ENCODE data around the gene HOTAIR. TPM values are rescaled to one million over a fixed set of nuclear protein-coding genes. Genes with fewer than 3 reads are reported as not detected.

HOTAIR gene
- total RNA-seq, 1 donor from 2014 or later, result not detected

DNA sequence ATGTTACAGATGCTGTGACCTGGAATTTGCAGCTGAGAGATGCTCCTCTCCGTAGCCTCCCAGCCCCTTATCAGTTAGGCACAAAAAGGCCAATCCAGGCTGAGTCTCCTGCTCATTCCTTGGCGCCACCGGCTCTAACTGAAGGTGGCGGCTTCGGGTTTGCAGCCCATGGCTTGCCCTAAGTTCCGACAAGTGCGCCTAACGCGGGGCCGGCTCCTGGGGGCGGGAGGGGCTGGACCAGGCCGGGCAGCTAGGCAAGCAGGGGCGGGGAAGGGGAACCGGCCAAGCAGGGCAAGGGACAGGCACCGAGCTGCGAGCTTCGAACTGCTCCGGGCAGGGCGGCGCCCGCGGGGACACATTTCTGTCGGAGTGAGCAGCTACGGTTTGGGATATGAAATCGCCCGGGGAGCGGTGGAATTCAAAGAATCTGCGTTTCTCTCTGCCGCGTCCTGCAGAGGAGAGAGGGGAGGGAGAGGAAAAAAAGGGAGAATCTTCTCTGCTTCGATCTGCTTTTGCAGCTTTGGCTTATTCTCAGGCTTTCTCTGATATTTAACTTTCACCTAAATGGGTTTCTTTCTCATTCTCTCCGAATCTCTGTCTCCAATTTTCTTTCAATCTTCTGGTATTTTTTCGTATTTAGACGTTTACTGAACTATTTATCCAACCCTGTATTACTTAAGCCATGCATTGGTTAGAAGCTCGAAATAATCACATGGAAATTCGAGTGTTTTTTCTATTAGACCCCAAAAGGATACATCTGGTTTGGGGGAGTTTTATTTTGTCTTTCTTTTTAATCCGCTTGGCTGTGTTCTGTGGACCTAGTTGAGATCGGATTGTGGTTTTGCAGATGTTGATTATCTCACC is 21.7 kb downstream of the HOTAIR start:
- Mint-ChIP-seq H3K27me3 (peaks cover 97% of the 10 kb centered on the region), H3K9me3 (ENCODE audit: low read depth) (no peaks in the 10 kb centered on the region), H3K4me1 (ENCODE audit: low read depth) (no peaks in the 10 kb centered on the region), H3K4me3 (ENCODE audit: low read depth) (no peak overlapping the region), H3K36me3 (ENCODE audit: insufficient read depth) (no peaks in the 10 kb centered on the region), H3K27ac (no peak overlapping the region)
- TF ChIP-seq, protein P1, sequence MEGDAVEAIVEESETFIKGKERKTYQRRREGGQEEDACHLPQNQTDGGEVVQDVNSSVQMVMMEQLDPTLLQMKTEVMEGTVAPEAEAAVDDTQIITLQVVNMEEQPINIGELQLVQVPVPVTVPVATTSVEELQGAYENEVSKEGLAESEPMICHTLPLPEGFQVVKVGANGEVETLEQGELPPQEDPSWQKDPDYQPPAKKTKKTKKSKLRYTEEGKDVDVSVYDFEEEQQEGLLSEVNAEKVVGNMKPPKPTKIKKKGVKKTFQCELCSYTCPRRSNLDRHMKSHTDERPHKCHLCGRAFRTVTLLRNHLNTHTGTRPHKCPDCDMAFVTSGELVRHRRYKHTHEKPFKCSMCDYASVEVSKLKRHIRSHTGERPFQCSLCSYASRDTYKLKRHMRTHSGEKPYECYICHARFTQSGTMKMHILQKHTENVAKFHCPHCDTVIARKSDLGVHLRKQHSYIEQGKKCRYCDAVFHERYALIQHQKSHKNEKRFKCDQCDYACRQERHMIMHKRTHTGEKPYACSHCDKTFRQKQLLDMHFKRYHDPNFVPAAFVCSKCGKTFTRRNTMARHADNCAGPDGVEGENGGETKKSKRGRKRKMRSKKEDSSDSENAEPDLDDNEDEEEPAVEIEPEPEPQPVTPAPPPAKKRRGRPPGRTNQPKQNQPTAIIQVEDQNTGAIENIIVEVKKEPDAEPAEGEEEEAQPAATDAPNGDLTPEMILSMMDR (IDR thresholded peaks at IDR 0.05; ENCODE audit: unreplicated experiment), result no peak
- DNase-seq (ENCODE audit: low spot score, unreplicated experiment), result no peak

DNA sequence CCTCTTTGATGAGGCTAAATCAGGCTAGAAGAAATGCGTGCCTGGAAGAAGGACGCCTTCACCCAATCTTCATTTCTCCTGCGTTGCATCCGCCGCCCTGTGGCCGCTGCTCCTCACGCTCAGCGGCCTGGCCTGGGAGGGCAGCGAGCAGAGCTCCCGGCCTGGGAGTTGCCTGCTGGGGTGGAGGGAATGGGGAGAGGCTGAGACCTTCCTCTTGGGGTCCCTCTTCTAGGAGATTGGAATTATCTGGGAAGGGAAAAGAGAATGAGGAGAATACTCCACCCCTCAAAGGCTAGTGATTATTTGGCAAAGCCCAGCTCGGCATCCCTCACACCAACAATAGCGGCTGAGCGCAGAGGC is 22.4 kb downstream of the HOTAIR start:
- H3K4me3 Mint-ChIP-seq (ENCODE audit: low read depth), result no peak overlapping the region

DNA sequence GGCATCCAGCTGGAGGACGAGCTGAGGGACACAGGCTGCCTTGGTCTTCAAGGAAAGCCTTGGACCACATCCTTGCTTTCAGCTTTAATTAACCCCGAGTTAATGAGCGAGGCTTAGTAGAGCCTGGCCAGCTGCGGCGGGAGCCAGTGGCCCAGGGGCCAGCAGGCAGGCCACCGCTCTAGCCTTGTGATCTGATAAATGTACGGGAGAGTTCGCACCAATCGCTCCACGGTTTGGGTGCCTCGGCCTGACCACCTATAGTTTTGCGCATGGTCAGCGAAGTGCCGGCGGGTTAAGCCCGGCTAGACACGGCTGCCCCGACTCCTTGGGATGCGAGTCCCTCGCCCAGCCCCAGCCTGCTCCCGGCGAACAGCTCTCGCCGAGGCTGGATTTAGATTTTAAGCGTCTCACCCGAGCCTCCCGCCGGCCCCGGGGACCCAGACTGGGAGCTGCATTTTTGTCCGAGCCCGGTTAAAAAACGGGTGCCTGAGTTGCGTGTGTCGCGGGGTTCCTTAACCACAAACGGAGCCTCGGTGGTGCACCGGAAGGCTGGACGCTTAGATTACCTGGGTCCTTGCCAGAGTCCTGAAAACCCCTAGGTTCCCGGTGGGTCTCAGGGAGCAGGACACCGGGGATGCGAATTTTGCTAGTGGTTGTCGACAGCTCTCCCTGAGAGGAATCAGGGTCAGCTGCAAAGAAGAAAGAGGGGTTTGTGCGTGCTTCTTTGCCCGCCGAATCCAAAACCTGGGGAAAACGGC is 23.0 kb downstream of the HOTAIR start:
- no peak for DNase-seq (ENCODE audit: low spot score, unreplicated experiment)
- H3K27me3 Mint-ChIP-seq, result peaks cover 97% of the 10 kb centered on the region
- H3K9me3 Mint-ChIP-seq (ENCODE audit: low read depth), result no peaks in the 10 kb centered on the region
- no peaks in the 10 kb centered on the region for H3K36me3 Mint-ChIP-seq (ENCODE audit: insufficient read depth)
- H3K4me3 Mint-ChIP-seq (ENCODE audit: low read depth), result no peak overlapping the region
- no peaks in the 10 kb centered on the region for H3K4me1 Mint-ChIP-seq (ENCODE audit: low read depth)
- TF ChIP-seq, protein P1 (IDR thresholded peaks at IDR 0.05; ENCODE audit: unreplicated experiment), result no peak
- no peak overlapping the region for H3K27ac Mint-ChIP-seq

More for the DNA sequence above, 22.4 kb downstream of the HOTAIR start:
- TF ChIP-seq, protein P1 (IDR thresholded peaks at IDR 0.05; ENCODE audit: unreplicated experiment), result peak; percentile 22
- no peak for DNase-seq (ENCODE audit: low spot score, unreplicated experiment)
- Mint-ChIP-seq H3K9me3 (ENCODE audit: low read depth) (no peaks in the 10 kb centered on the region), H3K27ac (no peak overlapping the region), H3K27me3 (peaks cover 97% of the 10 kb centered on the region), H3K4me1 (ENCODE audit: low read depth) (no peaks in the 10 kb centered on the region), H3K36me3 (ENCODE audit: insufficient read depth) (no peaks in the 10 kb centered on the region)

GRCh38 chr12:53950789-53951576 is 23.8 kb downstream of the HOTAIR start:
- no peak for DNase-seq (ENCODE audit: low spot score, unreplicated experiment)
- Mint-ChIP-seq H3K4me1 (ENCODE audit: low read depth) (no peaks in the 10 kb centered on the region), H3K27me3 (peaks cover 97% of the 10 kb centered on the region), H3K9me3 (ENCODE audit: low read depth) (no peaks in the 10 kb centered on the region), H3K36me3 (ENCODE audit: insufficient read depth) (no peaks in the 10 kb centered on the region), H3K4me3 (ENCODE audit: low read depth) (no peak overlapping the region), H3K27ac (no peak overlapping the region)
- TF ChIP-seq, protein P1 (IDR thresholded peaks at IDR 0.05; ENCODE audit: unreplicated experiment), result no peak

DNA sequence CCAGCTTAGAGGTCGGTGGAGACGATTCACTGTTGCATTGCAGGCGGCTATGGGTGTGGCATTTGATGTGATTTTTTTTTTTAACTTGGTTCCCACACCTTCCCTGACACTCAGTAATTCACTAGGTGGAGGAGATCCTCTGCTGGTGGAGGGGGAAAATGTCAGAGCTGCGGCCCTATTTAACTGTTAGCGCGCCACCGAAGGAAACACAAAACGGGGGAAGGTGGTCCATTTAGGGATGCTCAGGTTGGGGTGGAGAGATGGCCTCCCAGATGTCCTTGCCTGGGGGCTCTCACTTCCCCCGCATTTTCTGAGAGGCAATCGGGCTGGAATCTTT is 24.3 kb downstream of the HOTAIR start:
- no peak overlapping the region for H3K4me3 Mint-ChIP-seq (ENCODE audit: low read depth)
- H3K27me3 Mint-ChIP-seq, result peaks cover 97% of the 10 kb centered on the region
- TF ChIP-seq, protein P1 (IDR thresholded peaks at IDR 0.05; ENCODE audit: unreplicated experiment), result no peak

More for the DNA sequence above, 24.3 kb downstream of the HOTAIR start:
- Mint-ChIP-seq H3K27ac (no peak overlapping the region), H3K4me1 (ENCODE audit: low read depth) (no peaks in the 10 kb centered on the region), H3K36me3 (ENCODE audit: insufficient read depth) (no peaks in the 10 kb centered on the region), H3K9me3 (ENCODE audit: low read depth) (no peaks in the 10 kb centered on the region)
- DNase-seq (ENCODE audit: low spot score, unreplicated experiment), result no peak

Measured in progenitor cell of endocrine pancreas (in vitro differentiated cells).